Measurements from ENCODE around the gene CD8B. TPM values are rescaled to one million over a fixed set of nuclear protein-coding genes. Genes with fewer than 3 reads are reported as not detected.
A peak's percentile ranks its signal among the peaks of the same experiment; 100 is the strongest.

The CD8B gene
- total and polyA plus RNA-seq, 2 of the 13 experiments (the other 11 are each of a cell fraction or from before 2014, with no cell fraction given), result 0.04 TPM; not detected in 1

DNA sequence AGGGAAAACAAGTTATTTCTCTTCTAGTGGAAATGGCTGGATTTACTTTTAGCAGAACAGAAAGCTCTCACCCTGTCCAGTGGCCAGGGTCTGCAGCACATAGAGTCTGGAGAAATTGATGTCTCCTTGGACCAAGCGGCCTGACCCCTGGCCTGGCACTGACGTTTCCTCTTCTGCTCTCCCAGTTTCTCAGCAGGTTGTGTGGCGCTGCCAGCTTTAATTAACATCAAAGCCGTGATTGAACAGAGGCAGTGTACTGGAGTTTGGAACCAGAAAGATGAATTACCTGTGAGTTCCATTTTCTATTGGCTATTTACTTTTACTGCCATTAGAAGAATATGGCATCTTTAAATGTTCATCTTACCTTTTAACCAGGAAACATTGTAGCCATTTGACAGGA lies 91.8 kb downstream of the CD8B start (continued):
- TF ChIP-seq AHDC1 (CRISPR knock-in tag; IDR thresholded peaks at IDR 0.05; ENCODE audit: borderline replicate concordance) (no peak), SIX4 (CRISPR knock-in tag; IDR thresholded peaks at IDR 0.05) (no peak), ZSCAN22 (CRISPR knock-in tag; IDR thresholded peaks at IDR 0.05) (no peak)

DNA sequence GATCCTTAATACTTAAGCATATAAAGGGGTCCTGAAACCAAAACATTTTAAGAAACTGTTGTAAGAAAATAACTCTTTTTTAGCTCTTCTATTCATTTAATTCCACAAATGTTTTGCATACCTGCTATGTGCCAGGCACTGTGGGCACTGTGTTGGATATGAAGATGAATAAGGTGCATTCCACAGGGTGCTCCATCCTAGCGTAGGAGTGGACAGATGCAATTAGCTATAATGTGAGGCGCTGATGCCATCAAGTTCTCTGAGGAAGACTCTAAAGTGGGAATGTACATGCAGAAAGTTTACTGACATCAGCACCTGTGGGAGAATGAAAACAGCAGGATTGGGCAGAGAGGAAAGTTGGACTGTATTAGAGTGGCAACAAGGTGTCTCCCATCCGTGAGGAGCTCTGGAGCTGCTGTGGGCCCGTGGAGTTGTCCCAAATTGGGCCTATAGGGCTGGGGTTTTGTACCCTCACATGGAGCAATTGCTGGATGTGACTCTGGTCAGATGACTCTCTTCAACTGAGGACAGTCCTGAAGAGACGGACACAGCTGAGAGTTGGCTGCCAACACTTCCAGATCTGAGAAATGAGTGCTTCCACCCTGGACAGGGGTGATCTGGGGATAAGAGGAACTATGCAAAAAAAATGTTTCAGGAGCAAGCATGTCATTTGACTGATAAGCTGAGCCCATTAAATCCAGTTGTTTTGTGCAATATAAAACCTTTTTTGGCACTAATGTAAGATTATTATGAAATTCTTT lies 93.3 kb downstream of the CD8B start:
- Histone ChIP-seq H3K4me3 (replicated peaks in 1 of 3; ENCODE audit: insufficient read depth in 1 of 3, low read depth in 2 of 3, low read length in 3 of 3) (no peak overlapping the region), H3K9ac (ENCODE audit: insufficient read depth, low read depth, low read length) (no peak overlapping the region), H2AFZ (ENCODE audit: low read length) (no peak overlapping the region), H3K79me2 (ENCODE audit: insufficient read depth, low read length) (no peaks in the 10 kb centered on the region), H4K20me1 (ENCODE audit: insufficient read depth, low read length) (peaks cover 6% of the 10 kb centered on the region; the same call in 1 of the 2 replicates), H3K4me2 (ENCODE audit: low read depth, low read length) (no peak overlapping the region), H3K27ac (ENCODE audit: extremely low read length, insufficient read depth, low read length) (no peak overlapping the region), H3K4me1 (ENCODE audit: insufficient read depth, low read length) (peaks cover 10% of the 10 kb centered on the region), H3K27me3 (ENCODE audit: control insufficient read depth in 1 of 2, insufficient read depth in 2 of 2, low read length in 2 of 2) (no peaks in the 10 kb centered on the region), H3K9me3 (ENCODE audit: low read length) (no peaks in the 10 kb centered on the region), H3K36me3 (replicated peaks in 1 of 2; ENCODE audit: control insufficient read depth in 1 of 2, insufficient read depth in 2 of 2, low read length in 2 of 2) (peaks cover 32 to 76% of the 10 kb centered on the region in 2 experiments)
- 95% methylated on average over 5 of the region's 5 CpGs for WGBS (ENCODE audit: low lambda C conversion rate)
- FAIRE-seq (no peak), DNase-seq (ENCODE audit: low spot score) (no peak), ATAC-seq (no peak)
- POLR2A ChIA-PET, result no interaction called here
- CTCF ChIA-PET (ENCODE audit: low intra/inter-chr PET ratio, low total read pairs), result no interaction called here
- BruUV-seq (replicated peaks), result TSS peak; percentile 11
- in situ Hi-C loops (cut with HindIII; ENCODE audit: extremely low pct_ligation_motif_present, low pct_unique_long_range_greater_than_20kb) (no loop called here), intact Hi-C loops (cut with micrococcal nuclease; ENCODE audit: unreplicated experiment) (no loop called here)
- TF ChIP-seq ZNF589 (CRISPR knock-in tag; conservative IDR thresholded peaks at IDR 0.05) (no peak), HCFC1 (IDR thresholded peaks at IDR 0.05; ENCODE audit: low read depth, low read length) (no peak), ATF5 (CRISPR knock-in tag; IDR thresholded peaks at IDR 0.05; ENCODE audit: low read depth) (no peak), SYNCRIP (IDR thresholded peaks at IDR 0.05; ENCODE audit: insufficient read depth, low read depth, low read length) (no peak), REST (IDR thresholded peaks at IDR 0.05; ENCODE audit: borderline replicate concordance in 1 of 2, low read depth in 1 of 2, low read length in 2 of 2) (no peak)
